CD4-positive, alpha-beta T cell treated with Interleukin-10 for 1 hour (primary cell): ENCODE measurements around the gene ZNF740.
"Not testable (repeated sequence)": the region's sequence is repeated elsewhere in the genome, so short reads cannot be mapped to it uniquely, and the experiment has no call there.

ENCODE experiments used
- DNase-seq: peaks from one replicate; pipeline ENCODE4 v3.0.0-alpha.2; 2020

Gene ZNF740

DNA sequence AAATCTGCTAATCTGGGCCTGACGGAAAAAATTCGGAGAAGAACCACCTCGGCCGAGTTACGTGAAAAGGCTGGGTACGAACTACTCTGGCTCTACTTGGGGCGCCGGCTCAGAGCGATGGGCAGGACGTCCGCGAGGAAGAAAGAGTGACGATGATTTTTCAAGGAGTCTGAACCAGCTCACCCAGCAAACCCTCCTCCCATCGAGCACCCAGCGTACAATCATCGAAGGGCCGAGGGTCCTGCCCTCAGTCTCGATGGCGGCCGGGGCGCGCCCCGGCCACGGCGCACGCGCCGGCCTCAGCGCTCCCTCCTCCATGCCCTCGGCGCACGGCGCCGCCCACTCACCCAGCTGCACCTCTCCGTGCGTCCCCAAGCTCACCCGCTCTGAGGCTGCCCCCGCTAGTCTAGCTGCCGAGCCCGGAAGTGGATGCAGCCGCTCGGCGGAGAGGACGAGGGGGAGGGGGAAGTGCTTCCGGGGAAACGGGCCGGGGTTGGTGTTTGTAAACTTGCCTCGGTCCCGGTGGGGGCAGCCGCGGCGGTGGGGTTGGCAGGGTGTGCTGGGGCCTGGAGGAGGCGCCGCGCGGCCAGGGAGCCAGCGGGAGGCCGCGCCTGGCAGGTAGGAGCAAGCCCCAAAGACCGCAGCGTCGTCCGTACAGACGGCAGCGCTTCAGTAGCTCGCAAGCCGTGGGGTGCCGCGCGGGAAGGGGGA lies at the start of gene ZNF740, which contains the start of gene CSAD:
Gene ZNF740, plus strand, starts transcription at position 503 of the 711 bp plus-strand sequence. CDS start 1,262 bp downstream, outside the sequence.
Gene CSAD, minus strand, starts transcription at position 706 of the 711 bp plus-strand sequence. CDS start 7,455 bp downstream, outside the sequence.
- DNase-seq = peak; percentile 98

DNA sequence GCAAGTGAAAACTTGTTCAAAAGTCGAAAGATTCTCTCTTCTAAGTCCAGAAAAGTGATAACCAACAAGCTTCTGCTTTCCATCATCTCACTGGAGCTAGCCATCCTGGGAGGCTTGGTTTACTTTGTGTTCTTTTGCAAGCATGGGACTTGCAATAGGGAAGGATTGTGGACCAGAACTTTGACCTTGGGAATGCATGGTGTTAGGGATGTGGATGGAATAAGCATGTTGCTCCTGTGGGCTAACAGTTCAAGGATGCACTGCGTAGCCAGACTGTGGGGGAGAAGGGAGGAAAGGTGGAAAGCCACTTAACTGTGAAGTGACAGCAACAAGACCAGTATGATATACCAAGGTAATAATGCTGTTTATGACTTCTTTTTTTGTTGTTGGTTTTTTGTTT lies 48.7 kb upstream of the ZNF740 start:
- no peak for DNase-seq

GRCh38 chr12:53133722-53134121 lies 46.8 kb upstream of the ZNF740 start:
- no peak for DNase-seq

- DNase-seq = no peak
Measured at GRCh38 chr12:53143355-53143754, 37.2 kb upstream of the ZNF740 start.

DNA sequence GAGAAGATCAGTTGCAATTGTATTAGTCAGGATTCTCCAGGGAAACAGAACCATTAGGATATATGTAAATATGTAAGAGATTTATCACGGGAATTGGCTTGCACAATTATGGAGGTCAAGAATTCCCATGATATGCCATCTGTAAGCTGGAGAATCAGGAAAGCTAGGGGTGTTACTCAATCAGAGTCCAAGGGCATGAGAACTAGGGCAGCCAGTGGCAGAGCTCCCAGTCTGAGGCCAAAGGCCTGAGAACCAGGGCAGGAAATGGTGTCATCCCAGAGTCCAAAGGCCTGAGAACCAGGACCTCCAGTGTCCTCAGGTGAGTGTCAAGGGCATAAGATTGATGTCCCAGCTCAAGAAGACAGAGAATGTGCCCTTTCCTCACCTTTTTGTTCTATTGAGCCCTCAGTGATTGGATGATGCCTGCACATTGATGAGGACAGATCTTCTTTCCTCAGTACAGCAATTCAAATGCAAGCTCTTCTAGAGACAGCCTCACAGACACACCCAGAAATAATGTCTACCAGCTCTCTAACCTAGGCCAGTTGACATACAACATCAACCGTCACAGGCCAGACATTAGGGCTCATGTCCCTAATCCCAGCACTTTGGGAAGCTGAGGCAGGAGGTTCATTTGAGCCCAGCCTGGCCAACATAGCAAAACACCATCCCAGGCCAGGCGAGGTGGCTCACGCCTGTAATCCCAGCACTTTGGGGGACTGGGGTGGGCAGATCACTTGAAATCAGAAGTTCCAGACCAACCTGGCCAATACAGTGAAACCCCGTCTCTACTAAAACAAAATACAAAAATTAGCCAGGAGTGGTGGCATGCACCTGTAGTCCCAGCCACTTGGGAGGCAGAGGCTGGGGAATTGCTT lies 34.9 kb upstream of the ZNF740 start:
- DNase-seq = no peak

DNA sequence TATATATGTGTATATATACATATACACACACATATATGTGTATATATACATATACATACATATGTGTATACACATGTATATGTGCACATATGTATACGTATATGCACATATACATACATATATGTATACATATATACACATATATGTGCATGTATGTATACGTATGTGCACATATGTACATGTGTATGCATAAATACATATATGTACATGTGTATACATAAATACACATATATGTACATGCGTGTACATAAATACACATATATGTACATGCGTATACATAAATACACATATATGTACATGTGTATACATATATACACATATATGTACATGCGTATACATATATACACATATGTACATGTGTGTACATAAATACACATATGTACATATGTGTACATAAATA lies 33.3 kb upstream of the ZNF740 start:
- DNase-seq = no peak

DNA sequence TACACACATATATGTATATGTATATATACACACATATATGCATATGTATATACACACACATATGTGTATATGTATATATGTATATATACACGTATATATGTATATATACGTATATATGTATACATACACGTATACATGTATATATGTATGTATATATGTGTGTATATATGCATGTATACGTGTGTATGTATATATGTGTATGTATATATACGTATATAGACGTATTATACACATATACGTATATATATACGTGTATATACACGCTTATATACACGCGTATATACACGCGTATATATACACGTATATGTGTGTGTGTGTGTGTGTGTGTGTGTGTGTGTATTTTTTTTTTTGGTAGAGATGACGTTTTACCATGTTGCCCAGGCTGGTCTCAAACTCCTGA lies 32.9 kb upstream of the ZNF740 start:
- no peak for DNase-seq

DNA sequence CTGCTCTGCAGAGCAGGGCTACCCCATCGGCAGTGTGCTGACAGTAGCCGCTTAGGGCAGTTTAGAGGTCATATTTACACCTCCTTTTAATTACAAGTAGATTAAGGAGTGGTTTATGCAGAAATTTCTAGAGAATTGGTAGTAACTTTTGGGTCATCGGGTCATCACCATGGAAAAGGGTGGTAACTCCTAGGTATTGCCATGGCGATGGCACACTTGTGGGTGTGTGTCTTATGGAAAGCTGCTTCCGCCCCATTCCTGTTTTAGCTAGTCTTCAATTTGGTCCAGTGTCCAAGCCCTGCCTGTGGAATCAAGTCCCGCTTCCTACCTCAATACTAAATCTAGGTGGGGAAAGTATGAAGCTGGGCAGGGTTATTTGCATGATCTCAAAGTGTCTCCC lies 29.5 kb upstream of the ZNF740 start:
- no peak for DNase-seq

DNA sequence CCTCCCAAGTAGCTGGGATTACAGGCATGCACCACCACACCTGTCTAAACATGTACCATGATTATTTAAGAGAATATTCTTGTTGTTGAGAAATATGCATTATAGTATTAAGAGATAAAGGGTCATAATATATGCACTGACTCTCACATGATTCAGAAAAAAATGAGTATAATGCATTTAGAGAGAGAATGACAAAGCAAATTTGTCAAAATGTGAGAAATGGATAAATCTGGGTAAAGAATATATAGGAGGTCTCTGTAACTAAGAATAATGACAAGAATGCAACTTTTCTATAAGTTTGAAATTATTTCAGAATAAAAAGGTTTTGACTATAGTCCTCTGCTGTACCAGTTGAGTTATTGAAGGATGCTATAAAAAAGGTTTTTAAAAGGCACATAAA lies 28.1 kb upstream of the ZNF740 start:
- DNase-seq = no peak

- peak; percentile 91 for DNase-seq
Measured at GRCh38 chr12:53159195-53159839, 21.2 kb upstream of the ZNF740 start.

GRCh38 chr12:53160000-53160399 lies 20.5 kb upstream of the ZNF740 start:
- no peak for DNase-seq

- no peak for DNase-seq
Measured at GRCh38 chr12:53160673-53161072, 19.8 kb upstream of the ZNF740 start.

GRCh38 chr12:53161119-53161911 lies 19.2 kb upstream of the ZNF740 start:
- no peak for DNase-seq

DNA sequence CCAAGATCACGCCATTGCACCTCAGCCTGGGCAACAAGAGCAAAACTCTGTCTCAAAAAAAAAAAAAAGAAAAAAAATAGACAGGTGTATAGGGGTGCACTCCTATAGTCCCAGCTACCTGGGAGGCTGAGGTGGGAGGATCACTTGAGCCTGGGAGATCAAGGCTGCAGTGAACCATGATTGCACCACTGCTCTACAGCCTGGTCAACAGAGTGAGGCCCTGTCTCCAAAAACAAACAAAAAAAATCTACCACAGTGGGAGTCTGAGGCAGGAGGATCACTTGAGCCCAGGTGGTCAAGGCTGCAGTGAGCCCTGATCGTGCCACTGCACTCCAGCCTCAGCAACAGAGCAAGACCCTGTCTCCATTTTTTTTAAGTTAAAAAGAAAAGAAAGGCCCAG lies 17.5 kb upstream of the ZNF740 start:
- DNase-seq = not testable (repeated sequence)

DNA sequence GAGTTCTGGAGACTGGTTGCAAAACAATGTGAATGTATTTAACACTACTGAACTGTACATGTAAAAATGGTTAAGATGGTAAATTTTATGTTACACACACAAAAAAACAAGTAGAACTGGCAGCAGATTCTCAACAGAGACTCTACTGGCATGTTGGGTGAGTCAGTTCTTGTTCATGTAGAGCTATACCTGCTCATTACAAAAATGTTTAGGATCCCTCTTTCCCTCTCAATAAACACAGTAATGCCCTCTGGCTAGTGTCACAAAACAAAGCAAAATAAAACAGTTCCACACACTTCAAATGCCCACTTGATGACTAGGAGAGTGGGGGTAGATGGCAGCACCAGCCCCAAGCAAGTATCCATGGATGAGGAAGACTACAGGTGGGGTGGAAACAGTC lies 13.7 kb upstream of the ZNF740 start:
- no peak for DNase-seq

GRCh38 chr12:53169644-53170043 lies 10.9 kb upstream of the ZNF740 start:
- DNase-seq = no peak

DNA sequence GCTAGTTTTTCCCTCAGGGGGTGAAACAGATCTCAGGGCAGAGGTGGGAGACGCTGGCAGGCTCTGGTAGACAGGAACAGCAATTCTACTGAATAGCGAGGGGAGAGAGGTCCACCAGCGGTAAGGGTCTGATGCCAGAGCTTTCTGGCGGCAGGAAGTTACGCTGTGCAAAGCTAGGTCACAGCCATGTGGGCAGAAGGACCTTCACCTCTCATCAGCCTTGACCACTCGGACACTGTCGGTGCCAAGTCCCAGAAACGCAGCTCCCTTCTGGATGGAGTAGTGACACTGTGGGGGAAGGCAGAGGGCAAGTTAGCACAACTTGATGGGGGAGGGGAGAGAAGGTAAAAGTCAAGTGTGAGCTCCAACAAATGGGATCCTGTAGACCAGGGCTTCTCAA lies 10.3 kb upstream of the ZNF740 start:
- no peak for DNase-seq

DNA sequence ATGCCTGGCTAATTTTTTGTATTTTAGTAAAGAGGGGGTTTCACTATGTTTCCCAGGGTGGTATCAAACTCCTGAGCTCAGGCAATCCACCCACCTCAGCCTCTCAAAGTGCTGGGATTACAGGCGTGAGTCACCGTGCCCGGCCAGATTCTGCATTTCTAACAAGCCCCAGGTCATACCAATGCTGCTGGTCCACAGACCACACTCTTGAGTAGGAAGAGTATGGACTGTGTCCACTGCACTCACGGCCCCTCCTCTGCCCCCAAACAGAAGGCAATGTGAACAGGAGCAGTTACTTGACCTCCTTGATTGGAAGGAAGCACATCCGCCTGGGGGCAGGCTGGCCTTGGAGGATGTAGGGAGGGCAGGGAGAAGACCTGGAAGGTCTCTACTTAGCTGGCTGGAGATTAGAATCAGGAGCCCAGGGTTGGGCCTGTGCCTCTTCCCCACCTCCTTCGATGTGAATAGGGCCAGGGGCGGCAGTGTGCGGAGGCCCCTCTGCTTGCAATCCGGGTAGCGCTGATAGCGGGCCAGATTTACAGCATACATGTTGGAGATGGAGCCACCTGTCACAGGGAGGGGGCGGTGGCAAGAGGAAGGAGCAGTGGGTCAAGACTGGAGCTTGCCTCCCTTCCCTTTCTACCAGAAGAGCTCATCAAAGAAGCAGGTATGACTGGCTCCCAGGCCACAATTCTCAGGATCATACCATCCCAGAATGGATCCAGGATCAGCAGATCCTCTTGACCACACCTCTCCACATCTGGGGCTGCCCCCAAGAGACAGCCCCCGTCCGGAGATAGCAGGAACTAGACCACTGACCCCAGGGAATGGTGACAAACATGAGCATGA lies 9.4 kb upstream of the ZNF740 start:
- no peak for DNase-seq

GRCh38 chr12:53171725-53172329 lies 8.7 kb upstream of the ZNF740 start:
- DNase-seq = no peak

DNA sequence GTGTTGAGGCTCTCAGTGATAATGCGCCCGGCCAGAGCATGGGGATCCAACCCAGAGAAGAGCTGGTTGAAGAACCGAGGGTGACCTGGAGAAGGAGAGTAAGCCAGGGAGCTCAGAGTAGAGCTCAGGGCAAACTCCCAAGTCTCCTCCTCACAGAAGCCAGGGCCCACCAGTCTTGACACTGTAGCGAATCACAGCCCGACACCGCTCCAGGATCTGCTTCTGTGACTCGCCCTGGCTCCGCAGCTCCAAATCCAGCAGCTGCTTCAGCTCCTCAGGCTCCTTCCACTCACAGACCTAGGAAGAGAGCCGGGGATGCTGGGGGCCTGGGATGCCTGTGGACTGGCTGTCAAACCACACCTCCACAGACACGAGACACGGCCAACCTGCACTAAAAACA lies 8.2 kb upstream of the ZNF740 start:
- no peak for DNase-seq

DNA sequence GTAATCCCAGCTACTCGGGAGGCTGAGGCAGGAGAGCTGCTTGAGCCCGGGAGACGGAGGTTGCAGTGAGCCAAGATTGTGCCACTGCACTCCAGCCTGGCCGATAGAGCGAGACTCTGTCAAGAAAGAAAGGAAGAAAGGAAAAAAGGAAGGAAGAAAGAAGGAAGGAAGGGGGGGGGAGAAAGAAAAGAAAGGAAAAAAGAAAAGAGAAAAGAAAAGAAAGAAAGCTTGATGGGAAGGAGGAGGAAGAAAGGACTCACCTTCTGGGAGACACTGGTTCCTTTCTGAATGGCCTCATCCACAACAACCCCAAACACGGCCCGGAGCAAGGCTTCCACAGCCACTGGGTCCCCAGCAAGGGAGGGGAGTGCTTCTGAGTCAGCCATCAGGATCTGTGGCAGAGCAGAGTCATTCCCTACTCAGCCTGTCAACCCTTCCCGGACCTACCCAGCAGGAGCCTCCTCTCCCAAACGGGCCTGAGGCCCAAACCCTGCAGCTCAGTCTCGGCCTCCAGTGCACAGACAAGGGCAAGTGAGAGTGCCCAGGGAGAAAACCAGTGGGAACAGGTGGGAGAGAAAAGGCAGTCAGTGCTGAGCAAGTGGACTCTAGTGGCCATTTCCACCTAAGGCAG lies 7.3 kb upstream of the ZNF740 start:
- DNase-seq = no peak
